ENCODE measurements around the gene SCMH1.

SCMH1 gene

DNA sequence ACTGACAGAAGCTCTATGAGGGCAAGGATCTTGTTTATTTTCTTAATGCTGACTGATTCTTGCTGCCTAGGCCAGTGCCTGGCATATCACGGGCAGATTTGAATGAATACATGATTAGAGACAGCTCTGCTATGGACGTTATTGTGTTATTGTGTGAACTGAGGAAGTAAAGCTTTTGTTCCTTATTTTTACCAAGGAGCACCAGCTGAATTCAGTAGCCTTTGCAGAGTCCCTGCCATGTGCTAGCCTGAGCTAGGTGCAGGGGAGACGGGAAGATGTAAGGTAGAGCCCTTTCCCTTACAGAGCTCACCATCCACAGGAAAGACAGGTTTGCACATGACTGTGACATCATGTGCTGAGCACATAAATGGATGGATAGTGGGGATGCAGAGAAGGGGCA is 36.0 kb upstream of the SCMH1 start:
- peaks cover 32% of the 10 kb centered on the region for H3K27me3 ChIP-seq (ENCODE audit: insufficient read depth, low read length)
- no peak overlapping the region for H3K4me3 ChIP-seq (ENCODE audit: low read depth, low read length)
- H3K79me2 ChIP-seq (ENCODE audit: control insufficient read depth, insufficient read depth, low read length, unreplicated experiment) = no peaks in the 10 kb centered on the region
- no peak overlapping the region for H2AFZ ChIP-seq (ENCODE audit: low read length, unreplicated experiment)
- H3K4me1 ChIP-seq (ENCODE audit: control insufficient read depth, insufficient read depth, low read length, unreplicated experiment) = no peaks in the 10 kb centered on the region
- H3K27ac ChIP-seq (ENCODE audit: low read depth, low read length) = no peak overlapping the region
- no peaks in the 10 kb centered on the region for H3K36me3 ChIP-seq (ENCODE audit: insufficient read depth, low read length)

DNA sequence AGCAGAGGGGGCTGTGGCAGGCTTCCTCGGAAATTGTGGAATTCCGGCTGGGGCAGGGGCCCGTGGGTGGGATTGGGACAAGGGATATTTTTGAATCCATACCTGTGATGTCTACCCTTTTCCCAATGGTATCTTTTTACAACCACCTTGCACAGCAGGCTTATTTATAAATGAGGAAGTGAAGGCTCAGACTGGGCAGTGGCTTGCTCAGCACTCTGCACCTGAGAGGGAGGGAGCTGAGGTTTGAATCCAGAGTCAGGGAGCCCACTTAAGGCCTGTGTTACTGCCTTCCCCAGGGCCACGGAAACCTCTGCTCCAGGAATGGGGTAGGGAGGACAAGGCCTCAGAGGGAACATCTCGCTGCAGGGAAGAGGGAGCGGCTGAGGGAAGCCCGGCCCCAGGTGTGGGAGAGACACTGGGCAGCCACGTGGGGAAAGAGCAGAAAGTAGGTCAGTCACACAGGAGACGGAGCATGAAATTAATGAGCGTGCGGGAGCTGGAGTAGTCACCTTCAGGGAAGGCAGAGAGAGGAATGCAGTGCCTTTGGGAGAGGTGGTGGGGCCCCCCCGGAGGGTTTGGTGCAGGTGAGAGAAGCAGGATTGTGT is 35.4 kb upstream of the SCMH1 start:
- no peaks in the 10 kb centered on the region for H3K79me2 ChIP-seq (ENCODE audit: control insufficient read depth, insufficient read depth, low read length, unreplicated experiment)
- no peaks in the 10 kb centered on the region for H3K36me3 ChIP-seq (ENCODE audit: insufficient read depth, low read length)
- peaks cover 31% of the 10 kb centered on the region for H3K27me3 ChIP-seq (ENCODE audit: insufficient read depth, low read length)
- no peak overlapping the region for H2AFZ ChIP-seq (ENCODE audit: low read length, unreplicated experiment)
- no peak overlapping the region for H3K27ac ChIP-seq (ENCODE audit: low read depth, low read length)
- no peak overlapping the region for H3K4me3 ChIP-seq (ENCODE audit: low read depth, low read length)
- H3K4me1 ChIP-seq (ENCODE audit: control insufficient read depth, insufficient read depth, low read length, unreplicated experiment) = no peaks in the 10 kb centered on the region

DNA sequence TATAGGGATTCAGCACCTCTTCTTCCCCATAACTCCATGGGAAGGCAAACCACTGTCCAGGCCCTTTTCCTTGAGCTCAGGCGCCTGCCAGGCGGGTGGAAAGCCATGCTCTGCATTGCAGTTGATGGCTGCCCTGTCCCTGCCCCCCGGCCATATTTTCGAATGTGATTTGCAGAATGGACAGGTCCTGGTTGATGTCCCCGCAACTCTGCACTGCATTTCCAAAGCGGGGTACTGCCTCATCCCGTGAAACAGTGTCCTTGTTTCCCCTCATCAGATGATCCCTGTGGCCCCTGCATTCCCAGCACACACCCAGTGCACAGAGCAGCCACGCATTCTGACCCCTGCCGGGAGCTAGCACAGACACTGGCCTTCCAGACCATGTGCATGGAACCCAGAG is 33.7 kb upstream of the SCMH1 start:
- no peaks in the 10 kb centered on the region for H3K79me2 ChIP-seq (ENCODE audit: control insufficient read depth, insufficient read depth, low read length, unreplicated experiment)
- no peak overlapping the region for H2AFZ ChIP-seq (ENCODE audit: low read length, unreplicated experiment)
- no peaks in the 10 kb centered on the region for H3K36me3 ChIP-seq (ENCODE audit: insufficient read depth, low read length)
- no peaks in the 10 kb centered on the region for H3K4me1 ChIP-seq (ENCODE audit: control insufficient read depth, insufficient read depth, low read length, unreplicated experiment)
- H3K27me3 ChIP-seq (ENCODE audit: insufficient read depth, low read length) = peaks cover 23% of the 10 kb centered on the region
- H3K27ac ChIP-seq (ENCODE audit: low read depth, low read length) = no peak overlapping the region
- no peak overlapping the region for H3K4me3 ChIP-seq (ENCODE audit: low read depth, low read length)

DNA sequence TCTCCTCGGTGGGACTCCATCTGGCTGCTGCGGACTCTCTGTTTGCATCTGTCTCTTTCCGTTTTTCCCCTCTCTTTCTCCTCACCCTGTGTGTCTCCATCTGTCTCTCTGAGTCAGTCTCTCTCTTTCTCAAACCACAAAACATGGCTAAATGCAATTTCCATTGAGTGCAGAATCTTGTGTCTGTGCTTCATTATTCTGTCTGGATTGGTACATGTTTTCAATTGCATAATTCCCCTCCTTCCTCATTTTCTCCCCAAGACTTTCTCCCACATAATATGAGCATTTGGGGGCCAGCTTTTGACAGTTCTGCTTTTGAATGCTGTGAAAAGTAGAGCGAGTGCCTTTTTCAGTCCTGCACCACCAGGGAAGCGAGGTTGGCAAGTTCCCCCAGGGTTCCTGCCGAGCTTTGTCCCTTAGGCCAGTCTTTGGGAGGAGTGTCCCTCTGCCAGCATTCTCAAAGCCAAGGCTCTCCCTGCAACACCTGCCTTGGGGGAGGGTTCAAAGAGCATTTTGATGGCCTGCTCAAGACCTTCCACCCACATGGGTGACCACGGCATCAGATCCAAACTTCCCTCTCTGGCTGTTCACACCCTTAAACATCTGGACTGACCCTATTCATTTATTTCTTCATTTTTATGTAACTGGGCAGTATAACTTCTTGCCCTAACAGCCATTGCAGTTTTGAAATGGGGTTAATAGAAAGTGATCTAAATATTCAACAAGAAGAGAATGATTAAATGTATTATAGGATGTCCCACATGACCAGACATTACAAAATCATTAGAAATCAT is 32.8 kb upstream of the SCMH1 start:
- H3K4me3 ChIP-seq (ENCODE audit: low read depth, low read length) = no peak overlapping the region
- H3K4me1 ChIP-seq (ENCODE audit: control insufficient read depth, insufficient read depth, low read length, unreplicated experiment) = no peaks in the 10 kb centered on the region
- H2AFZ ChIP-seq (ENCODE audit: low read length, unreplicated experiment) = no peak overlapping the region
- H3K27ac ChIP-seq (ENCODE audit: low read depth, low read length) = no peak overlapping the region
- peaks cover 19% of the 10 kb centered on the region for H3K27me3 ChIP-seq (ENCODE audit: insufficient read depth, low read length)
- no peaks in the 10 kb centered on the region for H3K79me2 ChIP-seq (ENCODE audit: control insufficient read depth, insufficient read depth, low read length, unreplicated experiment)
- no peaks in the 10 kb centered on the region for H3K36me3 ChIP-seq (ENCODE audit: insufficient read depth, low read length)

DNA sequence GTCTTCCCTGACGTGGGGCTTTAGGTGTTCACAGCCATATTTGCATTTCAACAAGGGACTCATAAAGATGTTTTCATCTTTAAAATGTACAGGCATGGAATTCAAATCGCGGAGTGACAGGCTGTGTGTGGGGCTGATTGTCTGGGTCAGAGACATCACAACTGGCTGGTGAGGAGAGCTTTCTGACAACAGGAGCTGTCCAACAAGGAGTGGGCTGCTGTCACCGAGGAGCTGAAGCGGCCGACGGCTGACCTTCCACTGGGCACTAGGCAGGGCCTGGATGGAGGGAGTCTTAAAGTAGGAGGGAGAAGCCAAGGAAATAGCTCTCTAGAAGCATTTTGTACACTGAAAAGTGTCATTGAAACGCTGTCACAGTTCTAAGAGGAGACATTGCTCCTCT is 30.5 kb upstream of the SCMH1 start:
- Histone ChIP-seq H2AFZ (ENCODE audit: low read length, unreplicated experiment) (no peak overlapping the region), H3K4me1 (ENCODE audit: control insufficient read depth, insufficient read depth, low read length, unreplicated experiment) (no peaks in the 10 kb centered on the region), H3K79me2 (ENCODE audit: control insufficient read depth, insufficient read depth, low read length, unreplicated experiment) (no peaks in the 10 kb centered on the region), H3K27me3 (ENCODE audit: insufficient read depth, low read length) (peaks cover 18% of the 10 kb centered on the region; the same call in 1 of the 2 replicates), H3K4me3 (ENCODE audit: low read depth, low read length) (no peak overlapping the region), H3K36me3 (ENCODE audit: insufficient read depth, low read length) (no peaks in the 10 kb centered on the region), H3K27ac (ENCODE audit: low read depth, low read length) (no peak overlapping the region)

DNA sequence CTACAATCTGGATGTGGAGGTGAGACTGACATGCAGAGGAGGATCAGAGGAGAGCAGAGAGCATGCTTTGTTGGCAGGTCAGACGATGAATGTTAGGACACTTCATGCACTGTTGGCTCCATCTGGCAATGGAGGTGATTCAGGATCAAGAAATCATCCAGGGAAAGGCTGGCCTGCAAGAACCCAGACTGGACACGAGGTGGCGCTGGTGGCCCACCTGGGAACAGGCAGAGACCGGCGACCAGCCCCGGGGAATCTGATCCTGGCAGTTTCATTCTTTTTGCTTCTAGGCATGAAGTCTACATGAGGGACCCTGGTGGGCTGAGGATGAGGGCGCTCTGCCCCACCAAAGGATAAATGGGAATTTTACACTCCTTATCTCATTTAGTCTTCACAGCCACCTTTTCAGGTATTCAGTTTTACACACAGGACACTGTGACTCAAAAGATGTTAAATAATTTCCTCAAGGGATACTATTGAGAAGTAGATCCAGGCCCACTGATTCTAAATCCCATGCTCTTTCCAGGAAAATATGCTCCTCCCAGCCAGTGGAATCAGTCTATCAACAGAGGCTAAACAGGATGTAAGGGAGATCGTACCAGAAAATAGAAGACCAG is 26.2 kb upstream of the SCMH1 start:
- Histone ChIP-seq H2AFZ (ENCODE audit: low read length, unreplicated experiment) (no peak overlapping the region), H3K4me1 (ENCODE audit: control insufficient read depth, insufficient read depth, low read length, unreplicated experiment) (no peaks in the 10 kb centered on the region)

DNA sequence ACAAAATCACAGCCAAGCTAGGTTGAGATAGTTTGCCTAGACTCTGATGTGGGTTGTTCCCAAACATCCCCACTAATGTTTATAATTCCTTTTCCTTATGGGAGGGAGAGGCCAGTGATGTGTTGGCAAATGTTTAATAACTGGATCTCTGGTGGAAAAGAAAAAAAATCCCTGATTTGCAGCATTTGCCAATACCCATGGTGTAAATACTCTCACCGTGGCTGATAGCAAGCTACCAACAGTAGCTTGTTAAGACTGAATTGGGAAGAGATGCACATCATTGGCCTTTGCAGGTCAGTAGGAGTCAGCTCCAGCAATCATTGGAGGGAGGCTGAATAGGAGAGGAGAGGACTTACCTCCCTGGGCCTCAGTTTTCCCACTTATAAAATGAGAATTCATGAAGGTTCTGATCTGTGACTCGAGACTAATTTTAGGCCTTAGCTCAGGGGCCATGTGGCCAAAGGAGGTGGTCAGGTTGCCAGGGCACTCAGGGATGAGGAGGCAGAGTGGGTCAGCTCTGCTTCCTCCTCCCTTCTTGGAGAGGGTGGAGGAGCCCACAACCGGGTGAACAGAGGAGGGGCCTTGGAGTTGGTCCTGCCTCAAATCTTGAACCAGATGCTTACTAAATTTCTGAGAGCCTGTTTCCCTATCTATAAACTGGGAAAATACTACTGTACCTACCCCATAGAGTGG is 20.0 kb upstream of the SCMH1 start:
- no peaks in the 10 kb centered on the region for H3K27me3 ChIP-seq (ENCODE audit: insufficient read depth, low read length)

More for the DNA sequence above, 26.2 kb upstream of the SCMH1 start:
- no peaks in the 10 kb centered on the region for H3K79me2 ChIP-seq (ENCODE audit: control insufficient read depth, insufficient read depth, low read length, unreplicated experiment)
- no peaks in the 10 kb centered on the region for H3K27me3 ChIP-seq (ENCODE audit: insufficient read depth, low read length)
- no peaks in the 10 kb centered on the region for H3K36me3 ChIP-seq (ENCODE audit: insufficient read depth, low read length)
- no peak overlapping the region for H3K4me3 ChIP-seq (ENCODE audit: low read depth, low read length)
- no peak overlapping the region for H3K27ac ChIP-seq (ENCODE audit: low read depth, low read length)

DNA sequence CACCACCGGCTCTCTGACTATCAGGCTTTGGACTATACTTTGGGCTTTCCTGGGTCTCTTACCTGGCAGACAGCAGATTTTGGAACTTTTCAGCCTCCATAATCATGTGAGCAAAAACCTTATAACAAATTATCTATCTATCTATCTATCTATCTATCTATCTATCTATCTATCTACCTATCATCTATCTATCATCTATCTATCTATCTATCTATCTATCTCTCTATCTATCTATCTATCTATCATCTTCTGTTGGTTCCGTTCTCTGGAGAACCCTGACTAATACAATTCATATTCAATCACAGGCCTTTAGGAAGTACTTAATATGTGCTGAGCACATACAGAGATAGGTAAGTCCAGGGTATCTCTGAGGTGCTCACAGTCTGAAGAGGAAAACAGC is 18.7 kb upstream of the SCMH1 start:
- H2AFZ ChIP-seq (ENCODE audit: low read length, unreplicated experiment) = no peak overlapping the region
- no peak overlapping the region for H3K4me3 ChIP-seq (ENCODE audit: low read depth, low read length)
- no peaks in the 10 kb centered on the region for H3K27me3 ChIP-seq (ENCODE audit: insufficient read depth, low read length)
- H3K4me1 ChIP-seq (ENCODE audit: control insufficient read depth, insufficient read depth, low read length, unreplicated experiment) = peaks cover 8% of the 10 kb centered on the region
- no peaks in the 10 kb centered on the region for H3K79me2 ChIP-seq (ENCODE audit: control insufficient read depth, insufficient read depth, low read length, unreplicated experiment)
- H3K36me3 ChIP-seq (ENCODE audit: insufficient read depth, low read length) = no peaks in the 10 kb centered on the region
- no peak overlapping the region for H3K27ac ChIP-seq (ENCODE audit: low read depth, low read length)

More for the DNA sequence above, 20.0 kb upstream of the SCMH1 start:
- Histone ChIP-seq H3K36me3 (ENCODE audit: insufficient read depth, low read length) (no peaks in the 10 kb centered on the region), H3K79me2 (ENCODE audit: control insufficient read depth, insufficient read depth, low read length, unreplicated experiment) (no peaks in the 10 kb centered on the region), H3K4me1 (ENCODE audit: control insufficient read depth, insufficient read depth, low read length, unreplicated experiment) (no peaks in the 10 kb centered on the region), H3K4me3 (ENCODE audit: low read depth, low read length) (no peak overlapping the region), H2AFZ (ENCODE audit: low read length, unreplicated experiment) (no peak overlapping the region), H3K27ac (ENCODE audit: low read depth, low read length) (no peak overlapping the region)

DNA sequence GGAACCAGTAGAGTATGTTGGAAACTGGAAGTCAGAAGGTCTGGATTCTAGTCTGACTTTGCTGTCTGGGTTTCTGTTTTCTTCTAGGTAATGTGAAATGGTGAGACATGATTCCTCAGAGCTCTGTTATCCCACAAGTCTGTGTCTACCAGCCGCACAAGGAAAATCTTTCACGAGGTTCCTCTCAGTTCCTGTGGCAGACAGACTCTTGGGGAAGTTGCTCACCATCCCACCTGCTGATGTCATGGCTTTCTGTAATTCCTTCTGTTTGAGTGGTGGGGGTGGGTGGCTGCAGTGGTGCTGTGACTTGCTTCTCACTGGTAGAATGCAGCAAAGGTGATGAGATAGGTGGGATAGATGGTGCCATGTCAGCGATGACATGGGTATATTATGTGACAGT is 17.1 kb upstream of the SCMH1 start:
- no peaks in the 10 kb centered on the region for H3K79me2 ChIP-seq (ENCODE audit: control insufficient read depth, insufficient read depth, low read length, unreplicated experiment)
- no peak overlapping the region for H3K27ac ChIP-seq (ENCODE audit: low read depth, low read length)
- H3K4me3 ChIP-seq (ENCODE audit: low read depth, low read length) = no peak overlapping the region
- H2AFZ ChIP-seq (ENCODE audit: low read length, unreplicated experiment) = no peak overlapping the region
- H3K27me3 ChIP-seq (ENCODE audit: insufficient read depth, low read length) = no peaks in the 10 kb centered on the region
- peaks cover 8% of the 10 kb centered on the region for H3K4me1 ChIP-seq (ENCODE audit: control insufficient read depth, insufficient read depth, low read length, unreplicated experiment)
- H3K36me3 ChIP-seq (ENCODE audit: insufficient read depth, low read length) = no peaks in the 10 kb centered on the region

DNA sequence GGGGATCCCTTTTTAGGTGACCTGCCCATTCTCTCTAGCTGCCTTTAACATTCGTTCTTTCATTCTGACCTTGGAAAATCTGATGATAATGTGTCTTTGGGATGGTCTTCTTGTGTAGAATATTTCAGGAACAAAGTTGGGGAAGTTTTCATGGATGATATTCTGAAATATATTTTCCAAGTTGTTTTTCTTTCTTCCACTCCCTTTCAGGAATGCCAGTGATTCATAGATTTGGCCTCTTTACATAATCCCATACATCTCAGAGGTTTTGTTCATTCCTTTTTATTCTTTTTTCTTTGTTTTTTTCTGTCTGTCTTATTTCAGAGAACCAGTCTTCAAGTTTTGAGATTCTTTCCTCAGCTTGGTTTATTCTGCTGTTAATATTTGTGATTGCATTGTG is 13.9 kb upstream of the SCMH1 start:
- Histone ChIP-seq H2AFZ (ENCODE audit: low read length, unreplicated experiment) (no peak overlapping the region), H3K79me2 (ENCODE audit: control insufficient read depth, insufficient read depth, low read length, unreplicated experiment) (no peaks in the 10 kb centered on the region), H3K27me3 (ENCODE audit: insufficient read depth, low read length) (peaks cover 7% of the 10 kb centered on the region; the same call in 1 of the 2 replicates), H3K27ac (ENCODE audit: low read depth, low read length) (no peak overlapping the region), H3K4me3 (ENCODE audit: low read depth, low read length) (no peak overlapping the region), H3K4me1 (ENCODE audit: control insufficient read depth, insufficient read depth, low read length, unreplicated experiment) (peaks cover 8% of the 10 kb centered on the region), H3K36me3 (ENCODE audit: insufficient read depth, low read length) (no peaks in the 10 kb centered on the region)

Measured in ACC112 (cell line).